Body of pancreas (tissue), 4 donors: ENCODE results near the gene NT5DC3.

Experiments
- POLR2A ChIP-seq, 3 donors: fragments of 450-650 bp; IDR thresholded peaks; one replicate each; pipeline ENCODE4 v1.6.1; 2016; ENCODE audit warnings: antibody characterized with exemption in 3 of 3, mild to moderate bottlenecking in 2 of 3
- TF ChIP-seq, protein P1 (sequence below), 7 experiments: fragments of 450-650 bp in 4 of 7; fragments of 200-600 bp in 3 of 7; sonication (generic) in 3 of 7; IDR thresholded peaks; one replicate each; pipeline ENCODE4 v1.5.1; 2016 to 2019; ENCODE audit warnings: antibody characterized with exemption in 7 of 7

DNA sequence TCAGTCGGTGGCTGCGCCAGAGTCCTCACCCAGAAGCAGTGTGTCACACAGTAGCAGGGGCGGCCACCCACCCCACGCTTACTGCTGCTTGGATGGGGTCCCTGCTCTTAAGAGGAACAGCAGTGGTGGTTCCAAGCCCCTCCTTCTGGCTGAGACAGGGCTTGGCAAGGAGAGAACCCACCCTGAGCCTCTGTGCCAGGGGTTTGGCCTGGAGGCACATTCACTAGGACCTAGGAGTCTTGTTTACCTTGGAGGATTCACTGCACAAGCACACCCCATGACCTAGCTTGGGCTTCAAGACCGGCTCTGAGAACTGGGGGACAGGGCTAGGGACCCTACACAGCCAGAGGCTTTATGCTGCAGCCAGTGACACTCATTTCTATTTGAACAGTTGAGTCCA, 78.6 kb downstream of the NT5DC3 start:
- TF ChIP-seq, protein P1, sequence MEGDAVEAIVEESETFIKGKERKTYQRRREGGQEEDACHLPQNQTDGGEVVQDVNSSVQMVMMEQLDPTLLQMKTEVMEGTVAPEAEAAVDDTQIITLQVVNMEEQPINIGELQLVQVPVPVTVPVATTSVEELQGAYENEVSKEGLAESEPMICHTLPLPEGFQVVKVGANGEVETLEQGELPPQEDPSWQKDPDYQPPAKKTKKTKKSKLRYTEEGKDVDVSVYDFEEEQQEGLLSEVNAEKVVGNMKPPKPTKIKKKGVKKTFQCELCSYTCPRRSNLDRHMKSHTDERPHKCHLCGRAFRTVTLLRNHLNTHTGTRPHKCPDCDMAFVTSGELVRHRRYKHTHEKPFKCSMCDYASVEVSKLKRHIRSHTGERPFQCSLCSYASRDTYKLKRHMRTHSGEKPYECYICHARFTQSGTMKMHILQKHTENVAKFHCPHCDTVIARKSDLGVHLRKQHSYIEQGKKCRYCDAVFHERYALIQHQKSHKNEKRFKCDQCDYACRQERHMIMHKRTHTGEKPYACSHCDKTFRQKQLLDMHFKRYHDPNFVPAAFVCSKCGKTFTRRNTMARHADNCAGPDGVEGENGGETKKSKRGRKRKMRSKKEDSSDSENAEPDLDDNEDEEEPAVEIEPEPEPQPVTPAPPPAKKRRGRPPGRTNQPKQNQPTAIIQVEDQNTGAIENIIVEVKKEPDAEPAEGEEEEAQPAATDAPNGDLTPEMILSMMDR (IDR thresholded peaks at IDR 0.05): no peak
- no peak for TF ChIP-seq POLR2A (IDR thresholded peaks at IDR 0.05)
